Panc1 (cell line): ENCODE data around the gene SMIM1. TPM values are rescaled to one million over a fixed set of nuclear protein-coding genes. Genes with fewer than 3 reads are reported as not detected.

Experiments
- ATAC-seq: fragments of 200-7000 bp; cut with Tn5 transposase; 2 replicates; pipeline ENCODE4 v1.9.1; 2020; ENCODE audit warnings: mild to moderate bottlenecking, moderate library complexity
- BruUV-seq: library from RNA; stranded (reverse); fragments of 400-500 nt; replicated peaks from 2 replicates; lab custom pipeline; 2021; lab: Mats Ljungman, UMichigan
- CTCF ChIA-PET: fragments of 300-600 bp; sonication (Branson Sonifier 250); formaldehyde crosslinking; loops from one replicate; lab custom pipeline; 2022; ENCODE audit warnings: antibody characterized with exemption; lab: Charles Lee
- POLR2A ChIA-PET: fragments of 300-600 bp; sonication (Branson Sonifier 250); formaldehyde crosslinking; loops from one replicate; lab custom pipeline; 2022; ENCODE audit warnings: antibody characterized with exemption; lab: Charles Lee
- DNase-seq: peaks from one replicate; pipeline ENCODE4 v3.0.0-alpha.2; 2010; ENCODE audit warnings: low read depth, low spot score
- H3K27ac ChIP-seq: 2 replicates; pipeline ENCODE4 v1.5.1; 2011; ENCODE audit warnings: mild to moderate bottlenecking, low read length, inconsistent platforms
- H3K27me3 ChIP-seq: fragments of 200-500 bp; sonication (Bioruptor generic); 2 replicates; pipeline ENCODE4 v1.6.0; 2014; ENCODE audit warnings: low read length, inconsistent platforms; ENCODE audit not compliant: control insufficient read depth, insufficient read depth
- H3K36me3 ChIP-seq: fragments of 200-500 bp; sonication (Bioruptor generic); 2 replicates; pipeline ENCODE4 v1.5.1; 2014; ENCODE audit warnings: inconsistent platforms, mild to moderate bottlenecking, low read length, moderate library complexity; ENCODE audit not compliant: control insufficient read depth, insufficient read depth
- H3K4me1 ChIP-seq: 2 replicates; pipeline ENCODE4 v1.5.1; 2011; ENCODE audit warnings: inconsistent platforms, mild to moderate bottlenecking, low read length, moderate library complexity; ENCODE audit not compliant: control insufficient read depth, insufficient read depth
- H3K4me3 ChIP-seq, 2 experiments: 2 replicates each; pipeline ENCODE4 v1.5.1; 2011 to 2012; ENCODE audit warnings: low read depth in 2 of 2, low read length in 2 of 2, mild to moderate bottlenecking in 2 of 2, inconsistent platforms in 1 of 2, moderate library complexity in 1 of 2
- H3K9me3 ChIP-seq: fragments of 200-500 bp; sonication (Bioruptor generic); 2 replicates; pipeline ENCODE4 v1.5.1; 2014; ENCODE audit warnings: low read depth, mild to moderate bottlenecking, inconsistent platforms, low read length, moderate library complexity; ENCODE audit not compliant: control insufficient read depth, insufficient read depth
- CTCF ChIP-seq: fragments of 450-650 bp; IDR thresholded peaks from 2 replicates; pipeline ENCODE4 v1.5.1; 2017; ENCODE audit warnings: mild to moderate bottlenecking
- POLR2AphosphoS5 ChIP-seq: IDR thresholded peaks from 2 replicates; pipeline ENCODE4 v1.6.1; 2012; ENCODE audit warnings: mild to moderate bottlenecking, low read depth, low read length, moderate library complexity
- REST ChIP-seq, 2 experiments: IDR thresholded peaks; 2 replicates each; pipeline ENCODE4 v1.6.1; 2011 to 2012; ENCODE audit warnings: low read depth in 2 of 2, control low read depth in 1 of 2, low read length in 1 of 2, mild to moderate bottlenecking in 1 of 2, moderate library complexity in 1 of 2; ENCODE audit not compliant: insufficient read depth in 1 of 2
- SIN3A ChIP-seq: IDR thresholded peaks from 2 replicates; pipeline ENCODE4 v1.6.1; 2012; ENCODE audit warnings: low read depth, mild to moderate bottlenecking, low read length, moderate library complexity, borderline replicate concordance; ENCODE audit not compliant: insufficient read depth
- TCF7L2 ChIP-seq: IDR thresholded peaks from 2 replicates; pipeline ENCODE4 v1.6.1; 2011; ENCODE audit warnings: mild to moderate bottlenecking, low read depth, low read length, inconsistent platforms
- in situ Hi-C: cut with HindIII; loops from 2 replicates; pipeline ENCODE4 v1.10.0; 2016; ENCODE audit warnings: low sequenced_read_pairs, low pct_unique_long_range_greater_than_20kb
- intact Hi-C: fragments of 100-400 bp; cut with micrococcal nuclease; formaldehyde crosslinking; loops from one replicate; pipeline ENCODE4 v1.10.0; 2022; ENCODE audit not compliant: unreplicated experiment
- total RNA-seq: library from RNA; stranded (reverse); gene quantifications from one replicate; pipeline ENCODE4 v1.2.1, GENCODE V29; 2021; ENCODE audit not compliant: unreplicated experiment

The SMIM1 gene
- total RNA-seq, 1 experiment from 2014 or later: 35.5 TPM

GRCh38 chr1:3770047-3770765, 2.3 kb upstream of the SMIM1 start:
- no peaks in the 10 kb centered on the region for H3K9me3 ChIP-seq
- no peak overlapping the region for H3K27ac ChIP-seq
- H3K4me1 ChIP-seq: peaks cover 26% of the 10 kb centered on the region
- TF ChIP-seq SIN3A (no peak), REST (IDR thresholded peaks at IDR 0.05; ENCODE audit: insufficient read depth in 1 of 2, low read depth in 2 of 2, low read length in 1 of 2) (no peak), TCF7L2 (no peak), POLR2AphosphoS5 (no peak), CTCF (no peak)
- ChIA-PET CTCF (no interaction called here), POLR2A (no interaction called here)
- H3K36me3 ChIP-seq: no peaks in the 10 kb centered on the region
- intact Hi-C loops: no loop called here
- ATAC-seq (no peak), DNase-seq (no peak)
- in situ Hi-C loops: no loop called here
- no peak overlapping the region for H3K4me3 ChIP-seq
- BruUV-seq: no TSS peak
- H3K27me3 ChIP-seq: no peaks in the 10 kb centered on the region

- intact Hi-C loops: no loop called here
Measured at GRCh38 chr1:3771108-3772026, 1.2 kb upstream of the SMIM1 start.

More at GRCh38 chr1:3771108-3772026, 1.2 kb upstream of the SMIM1 start:
- Histone ChIP-seq H3K36me3 (no peaks in the 10 kb centered on the region), H3K4me3 (peak overlapping the region; percentile 51 to 54), H3K27me3 (no peaks in the 10 kb centered on the region), H3K4me1 (peaks cover 38% of the 10 kb centered on the region), H3K9me3 (no peaks in the 10 kb centered on the region), H3K27ac (peak overlapping the region; percentile 48; the same call in 1 of the 2 replicates)
- CTCF ChIA-PET: no interaction called here
- no TSS peak for BruUV-seq
- DNase-seq: no peak
- POLR2A ChIA-PET: no interaction called here
- in situ Hi-C loops: no loop called here
- no peak for ATAC-seq
- TF ChIP-seq REST (IDR thresholded peaks at IDR 0.05; ENCODE audit: insufficient read depth in 1 of 2, low read depth in 2 of 2, low read length in 1 of 2) (no peak), CTCF (no peak), POLR2AphosphoS5 (no peak), SIN3A (no peak), TCF7L2 (no peak)
